ENCODE measurements around the gene TMC8. TPM values are rescaled to one million over a fixed set of nuclear protein-coding genes. Genes with fewer than 3 reads are reported as not detected.

The TMC8 gene
- total and polyA plus RNA-seq, 2 experiments from 2014 or later, result 1.2 to 1.3 TPM

- TF ChIP-seq, protein P1, sequence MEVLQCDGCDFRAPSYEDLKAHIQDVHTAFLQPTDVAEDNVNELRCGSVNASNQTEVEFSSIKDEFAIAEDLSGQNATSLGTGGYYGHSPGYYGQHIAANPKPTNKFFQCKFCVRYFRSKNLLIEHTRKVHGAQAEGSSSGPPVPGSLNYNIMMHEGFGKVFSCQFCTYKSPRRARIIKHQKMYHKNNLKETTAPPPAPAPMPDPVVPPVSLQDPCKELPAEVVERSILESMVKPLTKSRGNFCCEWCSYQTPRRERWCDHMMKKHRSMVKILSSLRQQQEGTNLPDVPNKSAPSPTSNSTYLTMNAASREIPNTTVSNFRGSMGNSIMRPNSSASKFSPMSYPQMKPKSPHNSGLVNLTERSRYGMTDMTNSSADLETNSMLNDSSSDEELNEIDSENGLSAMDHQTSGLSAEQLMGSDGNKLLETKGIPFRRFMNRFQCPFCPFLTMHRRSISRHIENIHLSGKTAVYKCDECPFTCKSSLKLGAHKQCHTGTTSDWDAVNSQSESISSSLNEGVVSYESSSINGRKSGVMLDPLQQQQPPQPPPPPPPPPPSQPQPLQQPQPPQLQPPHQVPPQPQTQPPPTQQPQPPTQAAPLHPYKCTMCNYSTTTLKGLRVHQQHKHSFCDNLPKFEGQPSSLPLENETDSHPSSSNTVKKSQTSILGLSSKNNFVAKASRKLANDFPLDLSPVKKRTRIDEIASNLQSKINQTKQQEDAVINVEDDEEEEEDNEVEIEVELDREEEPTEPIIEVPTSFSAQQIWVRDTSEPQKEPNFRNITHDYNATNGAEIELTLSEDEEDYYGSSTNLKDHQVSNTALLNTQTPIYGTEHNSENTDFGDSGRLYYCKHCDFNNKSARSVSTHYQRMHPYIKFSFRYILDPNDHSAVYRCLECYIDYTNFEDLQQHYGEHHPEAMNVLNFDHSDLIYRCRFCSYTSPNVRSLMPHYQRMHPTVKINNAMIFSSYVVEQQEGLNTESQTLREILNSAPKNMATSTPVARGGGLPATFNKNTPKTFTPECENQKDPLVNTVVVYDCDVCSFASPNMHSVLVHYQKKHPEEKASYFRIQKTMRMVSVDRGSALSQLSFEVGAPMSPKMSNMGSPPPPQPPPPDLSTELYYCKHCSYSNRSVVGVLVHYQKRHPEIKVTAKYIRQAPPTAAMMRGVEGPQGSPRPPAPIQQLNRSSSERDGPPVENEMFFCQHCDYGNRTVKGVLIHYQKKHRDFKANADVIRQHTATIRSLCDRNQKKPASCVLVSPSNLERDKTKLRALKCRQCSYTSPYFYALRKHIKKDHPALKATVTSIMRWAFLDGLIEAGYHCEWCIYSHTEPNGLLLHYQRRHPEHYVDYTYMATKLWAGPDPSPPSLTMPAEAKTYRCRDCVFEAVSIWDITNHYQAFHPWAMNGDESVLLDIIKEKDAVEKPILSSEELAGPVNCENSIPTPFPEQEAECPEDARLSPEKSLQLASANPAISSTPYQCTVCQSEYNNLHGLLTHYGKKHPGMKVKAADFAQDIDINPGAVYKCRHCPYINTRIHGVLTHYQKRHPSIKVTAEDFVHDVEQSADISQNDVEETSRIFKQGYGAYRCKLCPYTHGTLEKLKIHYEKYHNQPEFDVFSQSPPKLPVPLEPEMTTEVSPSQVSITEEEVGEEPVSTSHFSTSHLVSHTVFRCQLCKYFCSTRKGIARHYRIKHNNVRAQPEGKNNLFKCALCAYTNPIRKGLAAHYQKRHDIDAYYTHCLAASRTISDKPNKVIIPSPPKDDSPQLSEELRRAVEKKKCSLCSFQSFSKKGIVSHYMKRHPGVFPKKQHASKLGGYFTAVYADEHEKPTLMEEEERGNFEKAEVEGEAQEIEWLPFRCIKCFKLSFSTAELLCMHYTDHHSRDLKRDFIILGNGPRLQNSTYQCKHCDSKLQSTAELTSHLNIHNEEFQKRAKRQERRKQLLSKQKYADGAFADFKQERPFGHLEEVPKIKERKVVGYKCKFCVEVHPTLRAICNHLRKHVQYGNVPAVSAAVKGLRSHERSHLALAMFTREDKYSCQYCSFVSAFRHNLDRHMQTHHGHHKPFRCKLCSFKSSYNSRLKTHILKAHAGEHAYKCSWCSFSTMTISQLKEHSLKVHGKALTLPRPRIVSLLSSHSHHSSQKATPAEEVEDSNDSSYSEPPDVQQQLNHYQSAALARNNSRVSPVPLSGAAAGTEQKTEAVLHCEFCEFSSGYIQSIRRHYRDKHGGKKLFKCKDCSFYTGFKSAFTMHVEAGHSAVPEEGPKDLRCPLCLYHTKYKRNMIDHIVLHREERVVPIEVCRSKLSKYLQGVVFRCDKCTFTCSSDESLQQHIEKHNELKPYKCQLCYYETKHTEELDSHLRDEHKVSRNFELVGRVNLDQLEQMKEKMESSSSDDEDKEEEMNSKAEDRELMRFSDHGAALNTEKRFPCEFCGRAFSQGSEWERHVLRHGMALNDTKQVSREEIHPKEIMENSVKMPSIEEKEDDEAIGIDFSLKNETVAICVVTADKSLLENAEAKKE (CRISPR knock-in tag; IDR thresholded peaks at IDR 0.05), result no peak
- TF ChIP-seq POLR2AphosphoS5 (IDR thresholded peaks at IDR 0.05; ENCODE audit: low read depth), result no peak
- TF ChIP-seq EZH2 (IDR thresholded peaks at IDR 0.05; ENCODE audit: low read depth, unreplicated experiment), result no peak
Measured at GRCh38 chr17:78132767-78133178, 2.2 kb downstream of the TMC8 start (continued).

DNA sequence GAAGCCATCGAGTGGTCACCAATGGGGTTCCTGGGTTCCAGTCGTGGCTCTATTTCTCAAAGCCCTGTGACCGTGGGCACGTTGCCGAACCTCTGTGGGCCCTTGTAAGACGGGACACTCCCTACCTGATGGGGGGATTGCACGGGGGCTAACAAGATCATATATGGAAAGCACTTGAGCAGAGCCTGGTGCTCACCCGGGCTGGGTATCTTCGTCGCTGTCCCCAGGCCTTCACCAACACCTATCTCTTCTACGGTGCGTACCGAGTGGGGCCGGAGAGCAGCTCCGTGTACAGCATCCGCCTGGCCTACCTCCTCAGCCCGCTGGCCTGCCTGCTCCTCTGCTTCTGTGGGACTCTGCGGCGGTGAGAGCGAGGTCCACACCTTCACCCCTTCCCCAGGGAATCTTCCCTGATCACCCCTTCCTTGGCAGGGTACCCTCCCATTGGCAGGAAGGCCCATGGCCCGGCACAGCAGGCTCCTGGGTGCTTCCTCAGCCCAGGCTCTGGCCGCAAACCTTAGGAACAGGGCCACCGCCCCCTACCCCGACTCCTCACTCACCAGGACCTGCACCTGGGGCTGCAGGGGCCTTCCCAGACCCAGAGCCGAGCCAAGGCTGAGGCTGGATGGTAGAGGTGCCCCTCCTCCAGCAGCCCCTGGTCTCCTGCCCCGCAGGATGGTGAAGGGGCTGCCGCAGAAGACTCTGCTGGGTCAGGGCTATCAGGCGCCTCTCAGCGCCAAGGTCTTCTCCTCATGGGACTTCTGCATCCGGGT is 2.8 kb downstream of the TMC8 start:
- no peaks in the 10 kb centered on the region for H3K36me3 ChIP-seq (ENCODE audit: insufficient read depth)
- Mint-ChIP-seq H3K27me3 (ENCODE audit: insufficient read depth, low read depth, poor library complexity) (peaks cover 35% of the 10 kb centered on the region), H3K9me3 (no peaks in the 10 kb centered on the region), H3K27ac (no peak overlapping the region), H3K4me1 (peaks cover 16% of the 10 kb centered on the region), H3K36me3 (ENCODE audit: low read depth) (no peaks in the 10 kb centered on the region), H3K4me3 (no peak overlapping the region; the same call in 2 of the 3 replicates)
- no peak overlapping the region for H3K4me3 ChIP-seq
- H3F3A ChIP-seq (replicated peaks; ENCODE audit: low read depth), result peaks cover 14% of the 10 kb centered on the region; the same call in 1 of the 2 replicates
- no peaks in the 10 kb centered on the region for H4K20me1 ChIP-seq (replicated peaks; ENCODE audit: insufficient read depth)
- no peak overlapping the region for H2AFZ ChIP-seq
- H3K79me2 ChIP-seq (replicated peaks; ENCODE audit: insufficient read depth), result no peaks in the 10 kb centered on the region
- peaks cover 25% of the 10 kb centered on the region for H3K4me1 ChIP-seq (ENCODE audit: insufficient read depth)
- no peak overlapping the region for H3K4me2 ChIP-seq
- H3K27ac ChIP-seq (ENCODE audit: low read depth), result no peak overlapping the region
- no peak for DNase-seq (ENCODE audit: low spot score)
- ATAC-seq, result no peak
- peaks cover 22% of the 10 kb centered on the region for H3K27me3 ChIP-seq (ENCODE audit: insufficient read depth)
- no peaks in the 10 kb centered on the region for H3K9me2 ChIP-seq (ENCODE audit: insufficient read depth)
- TF ChIP-seq, protein P2, sequence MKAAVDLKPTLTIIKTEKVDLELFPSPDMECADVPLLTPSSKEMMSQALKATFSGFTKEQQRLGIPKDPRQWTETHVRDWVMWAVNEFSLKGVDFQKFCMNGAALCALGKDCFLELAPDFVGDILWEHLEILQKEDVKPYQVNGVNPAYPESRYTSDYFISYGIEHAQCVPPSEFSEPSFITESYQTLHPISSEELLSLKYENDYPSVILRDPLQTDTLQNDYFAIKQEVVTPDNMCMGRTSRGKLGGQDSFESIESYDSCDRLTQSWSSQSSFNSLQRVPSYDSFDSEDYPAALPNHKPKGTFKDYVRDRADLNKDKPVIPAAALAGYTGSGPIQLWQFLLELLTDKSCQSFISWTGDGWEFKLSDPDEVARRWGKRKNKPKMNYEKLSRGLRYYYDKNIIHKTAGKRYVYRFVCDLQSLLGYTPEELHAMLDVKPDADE (IDR thresholded peaks at IDR 0.05), result no peak
- TF ChIP-seq NANOG (IDR thresholded peaks at IDR 0.05; ENCODE audit: borderline replicate concordance) (no peak), POLR2AphosphoS5 (IDR thresholded peaks at IDR 0.05; ENCODE audit: low read depth) (no peak), STAT1 (IDR thresholded peaks at IDR 0.05; ENCODE audit: unreplicated experiment) (no peak), JUNB (IDR thresholded peaks at IDR 0.05; ENCODE audit: unreplicated experiment) (no peak), EZH2phosphoT487 (IDR thresholded peaks at IDR 0.05; ENCODE audit: unreplicated experiment) (no peak), CTCF (conservative IDR thresholded peaks at IDR 0.05; ENCODE audit: low read depth in 2 of 2) (no peak), CREB1 (CRISPR knock-in tag; IDR thresholded peaks at IDR 0.05; ENCODE audit: low read depth) (no peak), ZNF114 (CRISPR knock-in tag; IDR thresholded peaks at IDR 0.05) (no peak)

All from GM23338 (cell line).